K562 (cell line): ENCODE results near the gene DNASE1L1. TPM values are rescaled to one million over a fixed set of nuclear protein-coding genes. Genes with fewer than 3 reads are reported as not detected.

Experiments used
- CREB1 ChIP-seq, 2 experiments: sonication (generic) in 1 of 2; formaldehyde crosslinking in 1 of 2; IDR thresholded peaks; 2 replicates each; pipeline versions ENCODE4 v1.6.1 to v1.8.0; 2012 to 2022; ENCODE audit warnings: inconsistent platforms in 1 of 2, mild to moderate bottlenecking in 1 of 2, missing genetic modification reagents in 1 of 2, moderate library complexity in 1 of 2
- DMBX1 ChIP-seq: fragments of 250-450 bp; sonication (Bioruptor Pico); IDR thresholded peaks from 2 replicates; pipeline ENCODE4 v1.8.0; 2022; ENCODE audit warnings: inconsistent platforms, mild to moderate bottlenecking, moderate library complexity, borderline replicate concordance
- EP400 ChIP-seq: fragments of 450-650 bp; IDR thresholded peaks from 2 replicates; pipeline ENCODE4 v1.6.1; 2017; ENCODE audit warnings: antibody characterized with exemption, mild to moderate bottlenecking, moderate library complexity
- ETV5 ChIP-seq: sonication (generic); formaldehyde crosslinking; IDR thresholded peaks from 2 replicates; pipeline ENCODE4 v1.4.0; 2020; ENCODE audit warnings: low read depth, mild to moderate bottlenecking, missing genetic modification reagents
- FOXP4 ChIP-seq: sonication (generic); formaldehyde crosslinking; IDR thresholded peaks from 2 replicates; pipeline ENCODE4 v1.8.0; 2022; ENCODE audit warnings: mild to moderate bottlenecking, missing genetic modification reagents, borderline replicate concordance
- HDAC8 ChIP-seq: fragments of 450-650 bp; IDR thresholded peaks from 2 replicates; pipeline ENCODE4 v1.6.1; 2016; ENCODE audit warnings: mild to moderate bottlenecking, missing genetic modification characterization, moderate library complexity, missing compliant biosample characterization
- MTF1 ChIP-seq: fragments of 250-450 bp; sonication (Bioruptor Pico); IDR thresholded peaks from 2 replicates; pipeline ENCODE4 v1.9.0; 2021; ENCODE audit warnings: moderate library complexity, mild to moderate bottlenecking, inconsistent platforms, borderline replicate concordance
- NFE2L1 ChIP-seq: fragments of 450-650 bp; IDR thresholded peaks from 2 replicates; pipeline ENCODE4 v1.6.1; 2016; ENCODE audit warnings: missing genetic modification characterization, low read depth, mild to moderate bottlenecking, missing compliant biosample characterization, moderate library complexity, borderline replicate concordance
- PBX2 ChIP-seq, 2 experiments: IDR thresholded peaks in 1 of 2; conservative IDR thresholded peaks in 1 of 2; 2 replicates each; pipeline ENCODE4 v1.6.1; 2016; ENCODE audit warnings: low read depth in 2 of 2, mild to moderate bottlenecking in 1 of 2, missing compliant biosample characterization in 1 of 2, missing genetic modification characterization in 1 of 2, moderate library complexity in 1 of 2
- RBFOX2 ChIP-seq: fragments of 200-400 bp; formaldehyde crosslinking; IDR thresholded peaks from 2 replicates; pipeline ENCODE4 v1.6.1; 2017; ENCODE audit warnings: low read depth, mild to moderate bottlenecking, low read length, moderate library complexity
- TAF1 ChIP-seq: IDR thresholded peaks from 2 replicates; pipeline ENCODE4 v1.6.1; 2011; ENCODE audit warnings: mild to moderate bottlenecking, low read length, moderate library complexity; ENCODE audit not compliant: insufficient read depth, control insufficient read depth, severe bottlenecking; ENCODE audit errors: extremely low read depth
- TBP ChIP-seq: optimal IDR thresholded peaks from 2 replicates; pipeline ENCODE3; 2011; ENCODE audit warnings: low read depth, low read length, improper control_type of control experiment
- U2AF2 ChIP-seq: fragments of 200-400 bp; formaldehyde crosslinking; optimal IDR thresholded peaks from 2 replicates; pipeline ENCODE3; 2017; ENCODE audit warnings: low read depth, mild to moderate bottlenecking, low read length
- ZNF140 ChIP-seq: fragments of 250-450 bp; sonication (Bioruptor Pico); IDR thresholded peaks from 2 replicates; pipeline ENCODE4 v1.8.0; 2021; ENCODE audit warnings: moderate library complexity, mild to moderate bottlenecking, inconsistent platforms
- ZNF175 ChIP-seq: fragments of 200-800 bp; sonication (Bioruptor generic); IDR thresholded peaks from 2 replicates; pipeline ENCODE4 v1.6.1; 2016; ENCODE audit warnings: low read depth, mild to moderate bottlenecking, missing genetic modification characterization, missing compliant biosample characterization
- ZNF639 ChIP-seq, 2 experiments: fragments of 200-800 bp in 1 of 2; sonication (Bioruptor generic) in 1 of 2; sonication (generic) in 1 of 2; formaldehyde crosslinking in 1 of 2; IDR thresholded peaks in 1 of 2; conservative IDR thresholded peaks in 1 of 2; 2 replicates each; pipeline versions ENCODE4 v1.5.0 to v1.6.1; 2016 to 2020; ENCODE audit warnings: missing compliant biosample characterization in 1 of 2, missing genetic modification characterization in 1 of 2, missing genetic modification reagents in 1 of 2
- ZNF740 ChIP-seq, 3 experiments: fragments of 200-800 bp in 1 of 3; sonication (Bioruptor generic) in 1 of 3; sonication (generic) in 1 of 3; formaldehyde crosslinking in 1 of 3; IDR thresholded peaks; 2 replicates each; pipeline versions ENCODE4 v1.6.1 to v1.8.0; 2016 to 2022; ENCODE audit warnings: mild to moderate bottlenecking in 2 of 3, missing compliant biosample characterization in 2 of 3, missing genetic modification characterization in 2 of 3, missing genetic modification reagents in 1 of 3
- polyA plus RNA-seq, 8 experiments: library from polyadenylated mRNA; depleted of rRNA in 4 of 8; stranded (reverse) in 5 of 8; unstranded in 3 of 8; fragments of >200 nt; fragmentation: Nextera tagmentation in 2 of 8; fragmentation: Illumina TruSeq in 1 of 8; extraction: Ambion mirVana in 2 of 8; extraction: Trizol in 1 of 8; gene quantifications; 2 replicates each; pipeline versions ENCODE4 v1.2.1 to v1.2.3, GENCODE V29; 2011 to 2014; ENCODE audit warnings: inconsistent platforms in 1 of 8, missing spikeins in 1 of 8
- total RNA-seq, 7 experiments: library from RNA; depleted of rRNA in 6 of 7; stranded (reverse); fragments of >200 nt in 6 of 7; fragmentation: Illumina TruSeq in 2 of 7; extraction: Trizol in 2 of 7; gene quantifications; 2 replicates each; pipeline versions ENCODE4 v1.2.1 to v1.2.3, GENCODE V29; 2011 to 2021; ENCODE audit warnings: low replicate concordance in 1 of 7

DNASE1L1 gene
- total and polyA plus RNA-seq, 9 of the 15 experiments (the other 6 are each of a cell fraction or from before 2014, with no cell fraction given), result 0.73 to 12.6 (median 7.9) TPM

GRCh38 chrX:154370300-154371016, 38.6 kb downstream of the DNASE1L1 start (continued):
- no peak for TF ChIP-seq ZNF639 (CRISPR knock-in tag; conservative IDR thresholded peaks at IDR 0.05 in 1 of 2, IDR thresholded peaks at IDR 0.05 in 1 of 2)
- peak; percentile 0 for TF ChIP-seq TAF1
- peak; percentile 86 for TF ChIP-seq RBFOX2
- TF ChIP-seq TBP, result no peak
- no peak for TF ChIP-seq DMBX1
- TF ChIP-seq ZNF140 (CRISPR knock-in tag), result no peak
- TF ChIP-seq MTF1 (CRISPR knock-in tag), result no peak
- peak; percentile 21; the same call in 1 of the 2 replicates for TF ChIP-seq ZNF740 (CRISPR knock-in tag; IDR thresholded peaks at IDR 0.05)
- TF ChIP-seq ZNF740 (tag; IDR thresholded peaks at IDR 0.05), result no peak
- no peak for TF ChIP-seq U2AF2
- no peak for TF ChIP-seq HDAC8 (tag)
- no peak for TF ChIP-seq ETV5 (CRISPR knock-in tag)
- 0 out of 2 replicates have a peak, but pooled peaks have one; percentile 17 for TF ChIP-seq ZNF175
- TF ChIP-seq CREB1 (IDR thresholded peaks at IDR 0.05), result no peak
- no peak; the same call in 1 of the 2 replicates for TF ChIP-seq CREB1 (CRISPR knock-in tag; IDR thresholded peaks at IDR 0.05)
- TF ChIP-seq NFE2L1 (tag), result no peak
- TF ChIP-seq FOXP4, result no peak
- no peak for TF ChIP-seq PBX2 (CRISPR knock-in tag; IDR thresholded peaks at IDR 0.05; ENCODE audit: low read depth)
- TF ChIP-seq PBX2 (tag; conservative IDR thresholded peaks at IDR 0.05; ENCODE audit: low read depth), result no peak
- TF ChIP-seq EP400, result no peak
